Panc1 (cell line): ENCODE measurements around the gene OTOGL. TPM values are rescaled to one million over a fixed set of nuclear protein-coding genes. Genes with fewer than 3 reads are reported as not detected.
"Not testable (repeated sequence)": the region's sequence is repeated elsewhere in the genome, so short reads cannot be mapped to it uniquely, and the experiment has no call there.

Experiments used
- ATAC-seq: fragments of 200-7000 bp; cut with Tn5 transposase; 2 replicates; pipeline ENCODE4 v1.9.1; 2020; ENCODE audit warnings: mild to moderate bottlenecking, moderate library complexity
- BruUV-seq: library from RNA; stranded (reverse); fragments of 400-500 nt; replicated peaks from 2 replicates; lab custom pipeline; 2021; lab: Mats Ljungman, UMichigan
- CTCF ChIA-PET: fragments of 300-600 bp; sonication (Branson Sonifier 250); formaldehyde crosslinking; loops from one replicate; lab custom pipeline; 2022; ENCODE audit warnings: antibody characterized with exemption; lab: Charles Lee
- POLR2A ChIA-PET: fragments of 300-600 bp; sonication (Branson Sonifier 250); formaldehyde crosslinking; loops from one replicate; lab custom pipeline; 2022; ENCODE audit warnings: antibody characterized with exemption; lab: Charles Lee
- DNase-seq: peaks from one replicate; pipeline ENCODE4 v3.0.0-alpha.2; 2010; ENCODE audit warnings: low read depth, low spot score
- H3K27ac ChIP-seq: 2 replicates; pipeline ENCODE4 v1.5.1; 2011; ENCODE audit warnings: mild to moderate bottlenecking, low read length, inconsistent platforms
- H3K27me3 ChIP-seq: fragments of 200-500 bp; sonication (Bioruptor generic); 2 replicates; pipeline ENCODE4 v1.6.0; 2014; ENCODE audit warnings: low read length, inconsistent platforms; ENCODE audit not compliant: control insufficient read depth, insufficient read depth
- H3K36me3 ChIP-seq: fragments of 200-500 bp; sonication (Bioruptor generic); 2 replicates; pipeline ENCODE4 v1.5.1; 2014; ENCODE audit warnings: inconsistent platforms, mild to moderate bottlenecking, low read length, moderate library complexity; ENCODE audit not compliant: control insufficient read depth, insufficient read depth
- H3K4me1 ChIP-seq: 2 replicates; pipeline ENCODE4 v1.5.1; 2011; ENCODE audit warnings: inconsistent platforms, mild to moderate bottlenecking, low read length, moderate library complexity; ENCODE audit not compliant: control insufficient read depth, insufficient read depth
- H3K4me3 ChIP-seq, 2 experiments: 2 replicates each; pipeline ENCODE4 v1.5.1; 2011 to 2012; ENCODE audit warnings: low read depth in 2 of 2, low read length in 2 of 2, mild to moderate bottlenecking in 2 of 2, inconsistent platforms in 1 of 2, moderate library complexity in 1 of 2
- H3K9me3 ChIP-seq: fragments of 200-500 bp; sonication (Bioruptor generic); 2 replicates; pipeline ENCODE4 v1.5.1; 2014; ENCODE audit warnings: low read depth, mild to moderate bottlenecking, inconsistent platforms, low read length, moderate library complexity; ENCODE audit not compliant: control insufficient read depth, insufficient read depth
- POLR2AphosphoS5 ChIP-seq: IDR thresholded peaks from 2 replicates; pipeline ENCODE4 v1.6.1; 2012; ENCODE audit warnings: mild to moderate bottlenecking, low read depth, low read length, moderate library complexity
- SIN3A ChIP-seq: IDR thresholded peaks from 2 replicates; pipeline ENCODE4 v1.6.1; 2012; ENCODE audit warnings: low read depth, mild to moderate bottlenecking, low read length, moderate library complexity, borderline replicate concordance; ENCODE audit not compliant: insufficient read depth
- TCF7L2 ChIP-seq: IDR thresholded peaks from 2 replicates; pipeline ENCODE4 v1.6.1; 2011; ENCODE audit warnings: mild to moderate bottlenecking, low read depth, low read length, inconsistent platforms
- in situ Hi-C: cut with HindIII; loops from 2 replicates; pipeline ENCODE4 v1.10.0; 2016; ENCODE audit warnings: low sequenced_read_pairs, low pct_unique_long_range_greater_than_20kb
- intact Hi-C: fragments of 100-400 bp; cut with micrococcal nuclease; formaldehyde crosslinking; loops from one replicate; pipeline ENCODE4 v1.10.0; 2022; ENCODE audit not compliant: unreplicated experiment
- total RNA-seq: library from RNA; stranded (reverse); gene quantifications from one replicate; pipeline ENCODE4 v1.2.1, GENCODE V29; 2021; ENCODE audit not compliant: unreplicated experiment
- TF ChIP-seq, protein P1 (sequence below), 2 experiments: IDR thresholded peaks; 2 replicates each; pipeline ENCODE4 v1.6.1; 2011 to 2012; ENCODE audit warnings: low read depth in 2 of 2, control low read depth in 1 of 2, low read length in 1 of 2, mild to moderate bottlenecking in 1 of 2, moderate library complexity in 1 of 2; ENCODE audit not compliant: insufficient read depth in 1 of 2
- TF ChIP-seq, protein P2 (sequence below): fragments of 450-650 bp; IDR thresholded peaks from 2 replicates; pipeline ENCODE4 v1.5.1; 2017; ENCODE audit warnings: mild to moderate bottlenecking

Gene OTOGL
- total RNA-seq, 1 experiment from 2014 or later, result not detected

DNA sequence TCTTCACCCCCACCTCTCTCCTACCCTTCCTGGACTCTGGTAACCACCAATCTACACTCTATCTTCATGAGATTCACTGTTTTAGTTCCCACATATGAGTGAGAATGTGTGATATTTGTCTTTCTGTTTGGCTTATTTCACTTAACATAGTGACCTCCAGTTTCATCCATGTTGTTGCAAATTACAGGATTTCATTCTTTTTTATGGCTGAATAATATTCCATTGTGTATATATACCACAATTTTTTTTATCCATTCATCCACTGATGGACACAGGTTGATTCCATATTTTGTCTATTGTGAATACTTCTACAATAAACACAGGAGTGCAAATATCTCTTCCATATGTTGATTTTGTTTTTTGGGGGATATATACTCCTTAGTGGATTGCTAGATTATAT is 140.5 kb downstream of the OTOGL start:
- intact Hi-C loops, result no loop called here
- ATAC-seq, result no peak

DNA sequence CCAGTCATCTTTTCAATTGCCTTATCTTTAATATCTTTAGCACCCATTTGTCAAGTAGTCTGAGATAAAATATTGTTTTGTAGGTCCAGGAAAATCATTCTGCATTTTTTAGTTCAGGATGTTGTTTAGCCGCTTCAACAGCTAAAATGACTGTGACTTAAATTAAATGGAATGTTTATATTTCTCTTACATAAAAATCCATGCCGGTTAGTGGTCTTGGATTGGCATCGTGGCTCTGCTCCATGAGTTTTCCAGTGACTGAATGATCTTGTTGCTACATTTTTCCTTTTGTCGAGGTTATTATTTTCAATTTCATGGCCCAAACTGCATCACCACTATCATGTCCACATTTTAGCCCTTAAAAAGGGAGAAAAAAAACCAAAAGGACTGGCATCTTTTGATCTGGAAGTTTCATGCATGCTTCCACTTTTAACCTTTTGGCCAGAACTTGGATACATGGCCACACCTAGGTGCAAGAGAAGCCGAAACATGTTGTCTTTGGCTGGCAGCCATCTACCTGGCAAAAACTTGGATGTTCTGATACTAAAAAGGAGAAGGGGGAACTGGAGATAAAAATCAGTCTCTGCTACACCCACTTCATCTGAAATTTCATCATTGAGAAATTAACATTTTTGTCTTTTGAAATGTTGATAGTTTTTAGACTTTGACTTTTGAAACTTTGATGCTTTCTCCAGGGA is 142.4 kb downstream of the OTOGL start:
- no TSS peak for BruUV-seq
- DNase-seq (no peak), ATAC-seq (no peak)
- H3K9me3 ChIP-seq, result no peaks in the 10 kb centered on the region
- ChIA-PET CTCF (no interaction called here), POLR2A (no interaction called here)
- no peak overlapping the region for H3K4me3 ChIP-seq
- no peak for TF ChIP-seq SIN3A
- no peak for TF ChIP-seq POLR2AphosphoS5
- in situ Hi-C loops, result no loop called here
- no peaks in the 10 kb centered on the region for H3K27me3 ChIP-seq
- intact Hi-C loops, result no loop called here
- no peak overlapping the region for H3K27ac ChIP-seq
- no peaks in the 10 kb centered on the region for H3K36me3 ChIP-seq
- H3K4me1 ChIP-seq, result no peaks in the 10 kb centered on the region

More for the DNA sequence above, 140.5 kb downstream of the OTOGL start:
- Histone ChIP-seq H3K4me3 (no peak overlapping the region), H3K4me1 (no peaks in the 10 kb centered on the region), H3K9me3 (no peaks in the 10 kb centered on the region), H3K27me3 (no peaks in the 10 kb centered on the region), H3K27ac (no peak overlapping the region), H3K36me3 (no peaks in the 10 kb centered on the region)
- ChIA-PET CTCF (no interaction called here), POLR2A (no interaction called here)
- DNase-seq, result no peak
- in situ Hi-C loops, result no loop called here
- no peak for TF ChIP-seq SIN3A
- no TSS peak for BruUV-seq

DNA sequence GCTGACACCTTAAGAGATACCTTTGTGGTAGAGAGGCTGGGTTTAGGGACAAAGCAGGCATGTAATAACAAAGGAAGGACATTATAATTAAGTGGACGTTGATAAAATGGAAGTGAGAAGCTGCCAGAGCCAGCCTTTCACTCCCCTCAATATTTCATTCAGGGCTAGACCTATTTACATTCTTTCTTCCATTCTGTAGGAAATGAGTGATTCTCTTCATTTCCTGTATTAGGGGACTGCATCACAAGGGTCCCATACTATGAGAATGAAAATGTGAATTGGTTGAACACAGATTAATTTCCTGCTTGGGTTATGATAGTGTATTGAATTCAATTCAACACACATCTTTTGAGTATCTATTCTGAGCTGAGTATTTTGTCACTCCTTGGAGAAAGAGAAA is 143.0 kb downstream of the OTOGL start:
- Histone ChIP-seq H3K9me3 (no peaks in the 10 kb centered on the region), H3K4me1 (no peaks in the 10 kb centered on the region), H3K4me3 (no peak overlapping the region), H3K36me3 (no peaks in the 10 kb centered on the region), H3K27me3 (no peaks in the 10 kb centered on the region), H3K27ac (no peak overlapping the region)
- DNase-seq (no peak), ATAC-seq (no peak)
- no TSS peak for BruUV-seq
- ChIA-PET CTCF (no interaction called here), POLR2A (no interaction called here)
- TF ChIP-seq SIN3A (no peak), POLR2AphosphoS5 (no peak), TCF7L2 (no peak)
- TF ChIP-seq, protein P1, sequence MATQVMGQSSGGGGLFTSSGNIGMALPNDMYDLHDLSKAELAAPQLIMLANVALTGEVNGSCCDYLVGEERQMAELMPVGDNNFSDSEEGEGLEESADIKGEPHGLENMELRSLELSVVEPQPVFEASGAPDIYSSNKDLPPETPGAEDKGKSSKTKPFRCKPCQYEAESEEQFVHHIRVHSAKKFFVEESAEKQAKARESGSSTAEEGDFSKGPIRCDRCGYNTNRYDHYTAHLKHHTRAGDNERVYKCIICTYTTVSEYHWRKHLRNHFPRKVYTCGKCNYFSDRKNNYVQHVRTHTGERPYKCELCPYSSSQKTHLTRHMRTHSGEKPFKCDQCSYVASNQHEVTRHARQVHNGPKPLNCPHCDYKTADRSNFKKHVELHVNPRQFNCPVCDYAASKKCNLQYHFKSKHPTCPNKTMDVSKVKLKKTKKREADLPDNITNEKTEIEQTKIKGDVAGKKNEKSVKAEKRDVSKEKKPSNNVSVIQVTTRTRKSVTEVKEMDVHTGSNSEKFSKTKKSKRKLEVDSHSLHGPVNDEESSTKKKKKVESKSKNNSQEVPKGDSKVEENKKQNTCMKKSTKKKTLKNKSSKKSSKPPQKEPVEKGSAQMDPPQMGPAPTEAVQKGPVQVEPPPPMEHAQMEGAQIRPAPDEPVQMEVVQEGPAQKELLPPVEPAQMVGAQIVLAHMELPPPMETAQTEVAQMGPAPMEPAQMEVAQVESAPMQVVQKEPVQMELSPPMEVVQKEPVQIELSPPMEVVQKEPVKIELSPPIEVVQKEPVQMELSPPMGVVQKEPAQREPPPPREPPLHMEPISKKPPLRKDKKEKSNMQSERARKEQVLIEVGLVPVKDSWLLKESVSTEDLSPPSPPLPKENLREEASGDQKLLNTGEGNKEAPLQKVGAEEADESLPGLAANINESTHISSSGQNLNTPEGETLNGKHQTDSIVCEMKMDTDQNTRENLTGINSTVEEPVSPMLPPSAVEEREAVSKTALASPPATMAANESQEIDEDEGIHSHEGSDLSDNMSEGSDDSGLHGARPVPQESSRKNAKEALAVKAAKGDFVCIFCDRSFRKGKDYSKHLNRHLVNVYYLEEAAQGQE (IDR thresholded peaks at IDR 0.05; ENCODE audit: insufficient read depth in 1 of 2, low read depth in 2 of 2, low read length in 1 of 2), result no peak
- TF ChIP-seq, protein P2, sequence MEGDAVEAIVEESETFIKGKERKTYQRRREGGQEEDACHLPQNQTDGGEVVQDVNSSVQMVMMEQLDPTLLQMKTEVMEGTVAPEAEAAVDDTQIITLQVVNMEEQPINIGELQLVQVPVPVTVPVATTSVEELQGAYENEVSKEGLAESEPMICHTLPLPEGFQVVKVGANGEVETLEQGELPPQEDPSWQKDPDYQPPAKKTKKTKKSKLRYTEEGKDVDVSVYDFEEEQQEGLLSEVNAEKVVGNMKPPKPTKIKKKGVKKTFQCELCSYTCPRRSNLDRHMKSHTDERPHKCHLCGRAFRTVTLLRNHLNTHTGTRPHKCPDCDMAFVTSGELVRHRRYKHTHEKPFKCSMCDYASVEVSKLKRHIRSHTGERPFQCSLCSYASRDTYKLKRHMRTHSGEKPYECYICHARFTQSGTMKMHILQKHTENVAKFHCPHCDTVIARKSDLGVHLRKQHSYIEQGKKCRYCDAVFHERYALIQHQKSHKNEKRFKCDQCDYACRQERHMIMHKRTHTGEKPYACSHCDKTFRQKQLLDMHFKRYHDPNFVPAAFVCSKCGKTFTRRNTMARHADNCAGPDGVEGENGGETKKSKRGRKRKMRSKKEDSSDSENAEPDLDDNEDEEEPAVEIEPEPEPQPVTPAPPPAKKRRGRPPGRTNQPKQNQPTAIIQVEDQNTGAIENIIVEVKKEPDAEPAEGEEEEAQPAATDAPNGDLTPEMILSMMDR, result no peak
- intact Hi-C loops (no loop called here), in situ Hi-C loops (no loop called here)

DNA sequence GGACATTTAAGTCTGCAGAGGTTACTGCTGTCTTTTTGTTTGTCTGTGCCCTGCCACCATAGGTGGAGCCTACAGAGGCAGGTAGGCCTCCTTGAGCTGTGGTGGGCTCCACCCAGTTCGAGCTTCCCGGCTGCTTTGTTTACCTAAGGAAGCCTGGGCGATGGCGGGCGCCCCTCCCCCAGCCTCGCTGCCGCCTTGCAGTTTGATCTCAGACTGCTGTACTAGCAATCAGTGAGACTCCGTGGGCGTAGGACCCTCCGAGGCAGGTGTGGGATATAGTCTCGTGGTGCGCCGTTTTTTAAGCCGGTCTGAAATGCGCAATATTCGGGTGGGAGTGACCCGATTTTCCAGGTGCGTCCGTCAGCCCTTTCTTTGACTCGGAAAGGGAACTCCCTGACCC is 150.2 kb downstream of the OTOGL start:
- POLR2A ChIA-PET, result not testable (repeated sequence)

More for the DNA sequence above, 150.2 kb downstream of the OTOGL start:
- H3K27me3 ChIP-seq, H3K9me3 ChIP-seq, H3K4me3 ChIP-seq, H3K36me3 ChIP-seq, ATAC-seq, DNase-seq, H3K4me1 ChIP-seq, CTCF ChIA-PET, H3K27ac ChIP-seq, intact Hi-C loops, in situ Hi-C loops, BruUV-seq: not testable (repeated sequence)
